ENCODE results near the gene CLEC5A.
"Not testable (repeated sequence)": the region's sequence is repeated elsewhere in the genome, so short reads cannot be mapped to it uniquely, and the experiment has no call there.

Gene CLEC5A

DNA sequence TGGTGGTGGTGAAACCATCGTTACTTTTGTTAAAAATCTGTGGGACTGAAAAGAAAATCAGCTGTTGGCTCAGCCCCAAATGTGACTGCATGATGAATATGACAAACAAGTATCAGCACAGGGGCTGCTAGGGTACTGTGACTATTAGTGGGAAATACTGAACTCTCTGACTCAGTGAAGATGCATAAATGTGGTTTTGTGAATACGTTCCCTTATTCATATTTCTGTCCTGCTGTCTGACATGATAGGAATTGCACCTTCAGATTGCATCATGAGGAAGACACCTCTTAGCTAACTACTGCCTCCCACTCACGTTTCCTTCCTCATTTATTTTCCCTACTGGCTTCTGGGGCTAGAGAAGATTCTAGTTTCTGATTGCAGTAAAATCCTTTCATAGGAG, 1.4 kb downstream of the CLEC5A start:
- no peak for DNase-seq

GRCh38 chr7:141944811-141945210, 2.0 kb downstream of the CLEC5A start:
- no peak for DNase-seq

DNA sequence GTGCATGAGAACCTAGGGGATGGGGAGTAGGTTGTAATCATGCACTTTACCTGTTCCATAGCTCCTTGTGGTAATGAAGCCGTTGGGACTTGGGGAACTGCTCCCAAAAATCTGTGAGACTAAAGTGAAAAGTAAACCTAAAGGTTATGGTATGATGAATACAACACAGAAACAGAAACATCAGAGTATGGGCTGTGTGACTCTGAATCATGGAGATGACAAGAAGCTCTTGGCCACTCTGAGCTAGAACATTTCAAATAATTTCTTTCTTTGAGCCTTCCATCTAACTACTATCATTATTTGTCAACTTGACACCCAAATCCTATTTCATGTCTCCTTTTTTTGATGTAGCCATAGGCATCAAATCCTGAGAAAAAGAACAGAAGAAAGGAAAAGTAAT, 2.9 kb downstream of the CLEC5A start:
- DNase-seq = no peak

DNA sequence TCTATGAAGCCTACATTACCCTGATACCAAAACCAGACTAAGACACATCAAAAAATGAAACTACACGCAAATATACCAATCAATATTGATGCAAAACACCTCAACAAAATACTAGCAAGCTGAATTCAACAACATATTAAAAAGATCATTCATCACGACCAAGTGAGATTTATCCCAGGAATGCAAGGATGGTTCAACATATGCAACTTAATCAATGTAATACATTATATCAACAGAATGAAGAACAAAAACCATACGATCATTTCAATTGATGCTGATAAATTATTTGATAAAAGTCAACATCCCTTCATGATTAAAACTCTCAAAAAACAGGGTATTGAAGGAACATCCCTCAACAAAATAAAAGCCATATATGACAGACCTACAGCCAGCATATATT, 5.7 kb downstream of the CLEC5A start:
- no peak for DNase-seq

GRCh38 chr7:141930211-141930610, 16.6 kb downstream of the CLEC5A start:
- DNase-seq = no peak

GRCh38 chr7:141928845-141929195, 18.0 kb downstream of the CLEC5A start:
- no peak for DNase-seq

GRCh38 chr7:141928146-141928844, 18.5 kb downstream of the CLEC5A start:
- no peak for DNase-seq

DNA sequence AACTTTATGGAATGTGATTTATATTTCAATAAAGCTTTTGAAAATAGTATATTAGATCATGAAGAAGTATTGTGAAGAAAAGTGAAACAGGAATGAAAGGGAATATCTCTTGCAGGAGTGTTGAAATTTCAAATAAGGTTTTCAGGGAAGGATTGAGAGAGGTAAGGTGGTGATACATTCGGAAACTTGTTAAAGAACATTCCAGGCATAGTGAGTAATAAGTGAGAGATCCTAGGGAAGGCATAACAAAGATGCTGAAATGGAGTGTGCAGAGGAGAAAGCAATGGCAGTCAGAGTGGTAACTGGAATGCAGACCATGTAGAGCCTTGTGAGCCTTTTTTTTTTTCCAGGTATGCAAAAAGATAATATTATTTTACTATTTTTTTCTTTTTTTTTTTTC, 26.5 kb downstream of the CLEC5A start:
- DNase-seq = no peak

DNA sequence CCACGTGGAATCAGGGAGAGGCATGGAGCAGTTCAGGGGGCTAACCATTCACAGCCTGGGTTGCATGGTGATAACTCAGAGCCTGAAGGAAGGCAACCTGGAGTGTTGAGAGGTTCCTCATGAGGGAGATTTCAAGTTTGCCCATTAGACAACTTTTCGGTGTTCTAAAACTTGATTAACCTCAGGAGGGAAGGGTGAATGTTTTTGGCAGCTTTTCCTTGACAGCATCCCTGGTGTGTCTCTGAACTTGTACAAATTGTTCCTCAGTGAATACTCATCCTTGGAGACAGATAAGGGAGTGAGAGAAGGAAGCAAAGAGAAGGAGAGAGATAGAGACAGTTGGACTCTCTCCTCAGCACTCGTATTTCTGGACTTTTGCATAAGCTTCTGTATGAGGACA, 30.7 kb downstream of the CLEC5A start, which contains the start of gene OR9A4:
OR9A4 (plus strand) TSS at position 301 of the 400 bp plus-strand sequence. CDS start 2,477 bp downstream, outside the sequence.
- no peak for DNase-seq

DNA sequence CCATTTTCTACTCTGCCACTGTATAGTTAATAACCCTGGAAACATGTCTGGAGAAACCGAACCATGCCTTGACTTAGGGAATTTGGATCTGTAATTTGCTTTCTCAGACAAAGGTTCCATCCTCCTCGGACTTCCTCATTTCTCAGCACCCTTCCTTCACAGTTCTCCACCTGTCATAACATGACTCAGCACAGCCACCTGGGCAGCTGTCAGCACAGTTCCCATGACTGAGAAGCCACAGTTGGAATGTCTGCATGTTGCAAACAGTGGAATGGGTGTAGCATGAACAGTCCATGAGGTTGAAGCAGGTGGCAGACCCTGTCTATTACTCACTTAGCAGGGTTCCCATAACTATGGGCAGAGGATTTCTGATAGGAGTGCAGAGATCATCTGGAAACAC, 31.2 kb downstream of the CLEC5A start:
- no peak for DNase-seq

- no peak for DNase-seq
Observed at GRCh38 chr7:141911391-141911790, 35.4 kb downstream of the CLEC5A start.

DNA sequence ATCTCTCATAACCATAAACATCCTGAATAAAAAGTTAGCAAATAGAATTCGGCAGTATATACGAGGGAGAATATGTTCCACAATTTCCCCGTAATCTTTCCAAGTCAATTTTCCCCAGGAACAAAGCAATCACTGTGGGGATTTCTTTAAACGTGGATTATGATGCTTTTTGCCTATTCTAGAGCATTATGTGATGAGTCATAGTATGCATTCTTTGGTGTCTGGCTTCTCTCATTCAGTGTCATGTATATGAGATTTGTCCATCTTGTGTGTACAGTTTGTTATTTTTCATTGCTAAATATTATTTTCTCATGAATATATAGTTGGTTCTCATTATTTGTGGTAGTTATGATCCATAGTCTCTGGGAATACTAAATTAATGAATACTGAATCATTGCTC, 40.5 kb downstream of the CLEC5A start:
- no peak for DNase-seq

GRCh38 chr7:141899366-141899765, 47.4 kb downstream of the CLEC5A start:
- DNase-seq = not testable (repeated sequence)

DNA sequence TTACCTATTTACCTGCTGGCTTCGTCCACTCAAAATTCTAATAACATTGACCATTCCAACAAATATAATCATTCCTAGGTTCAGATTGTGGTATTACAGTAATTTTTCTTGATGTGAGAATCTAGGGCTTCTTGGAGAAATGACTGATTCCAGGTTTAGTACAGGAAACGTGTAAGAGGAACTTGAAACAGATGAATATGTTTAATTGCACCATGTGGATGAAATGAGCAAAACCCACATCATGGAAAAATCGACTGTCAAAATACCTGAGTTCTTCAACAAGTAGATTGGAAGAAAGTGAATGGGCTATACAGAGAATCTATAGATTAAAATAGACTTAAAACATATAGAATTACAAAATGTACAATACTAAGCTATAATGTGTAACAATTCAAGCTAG, 55.4 kb downstream of the CLEC5A start:
- no peak for DNase-seq

DNA sequence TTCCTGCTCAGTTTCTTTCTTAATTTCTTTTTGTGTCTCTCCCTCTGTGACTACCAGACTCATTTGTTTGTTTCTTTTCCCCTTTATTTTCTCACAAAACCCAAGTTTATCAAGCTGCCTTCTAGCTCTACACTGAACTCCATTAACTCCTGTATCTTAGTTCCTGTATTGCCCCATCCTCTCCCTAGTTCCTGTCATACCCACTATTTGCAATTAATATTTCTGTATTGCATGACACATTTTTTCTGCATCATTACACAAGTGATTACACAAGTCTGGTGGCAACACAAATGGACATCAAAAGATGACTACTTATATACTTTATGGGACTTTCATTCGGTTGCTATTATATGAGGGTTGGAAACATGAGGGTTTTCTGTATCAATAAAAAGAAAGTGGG, 57.5 kb downstream of the CLEC5A start:
- no peak for DNase-seq

DNA sequence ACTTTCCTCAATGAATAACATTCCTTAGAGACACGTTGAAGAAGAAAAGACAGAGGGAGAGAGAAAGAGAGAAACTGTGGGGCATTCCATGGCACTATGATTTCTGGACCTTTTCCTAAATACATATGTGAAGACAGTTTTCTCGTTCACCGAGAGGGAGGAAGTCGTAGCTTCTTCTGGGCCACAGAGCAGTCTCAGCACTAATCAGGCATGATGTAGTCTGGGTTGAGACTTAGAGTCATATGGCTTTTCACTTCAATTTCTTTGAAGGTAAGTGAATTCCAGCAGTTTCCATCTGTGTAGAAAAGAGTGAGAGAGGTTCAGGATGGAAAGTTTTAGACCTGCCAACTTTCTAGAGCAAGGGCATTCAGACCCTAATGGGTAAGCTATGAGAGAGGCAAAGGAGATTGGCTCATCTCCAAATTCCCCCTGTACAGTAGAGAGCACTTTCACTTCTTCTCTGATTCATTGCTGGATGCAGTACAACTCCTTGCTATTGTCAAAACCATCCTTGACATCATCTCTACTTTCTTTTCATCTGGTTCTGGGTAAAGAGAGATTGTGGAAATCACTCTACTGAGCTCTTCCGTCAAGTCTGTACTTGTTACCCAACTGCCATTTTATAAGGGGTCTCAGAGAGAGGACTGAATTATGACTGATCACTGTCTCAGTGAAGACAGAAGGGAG, 62.1 kb downstream of the CLEC5A start:
- DNase-seq = no peak

GRCh38 chr7:141880960-141881359, 65.8 kb downstream of the CLEC5A start:
- no peak for DNase-seq

DNA sequence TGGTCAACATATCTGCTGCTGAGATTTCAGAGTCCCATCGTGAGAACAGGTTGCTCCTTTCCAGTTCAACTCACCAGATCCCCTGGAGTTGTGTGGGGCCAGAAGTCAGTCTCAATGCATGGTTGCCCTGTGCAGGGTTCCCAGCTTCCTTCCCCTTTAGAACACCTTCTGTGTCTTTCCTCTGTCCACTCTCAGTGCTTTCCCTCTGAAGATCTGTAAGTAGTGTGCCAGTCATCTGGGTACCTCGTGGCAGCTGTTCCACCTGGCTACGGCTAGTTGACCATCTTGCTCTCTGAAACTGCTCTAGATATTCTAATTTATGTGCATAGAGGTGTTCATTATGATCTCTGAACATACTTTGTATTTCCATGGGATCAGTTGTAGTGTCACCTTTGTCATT, 69.4 kb downstream of the CLEC5A start:
- DNase-seq = no peak
